ENCODE results near the gene FYB2.

FYB2 gene

GRCh38 chr1:56852476-56852875 lies 33.3 kb upstream of the FYB2 start:
- TF ChIP-seq CTCF (IDR thresholded peaks at IDR 0.05) = no peak
- Histone ChIP-seq H3K27ac (no peak overlapping the region), H3K36me3 (no peaks in the 10 kb centered on the region), H3K9me3 (no peaks in the 10 kb centered on the region), H3K4me3 (ENCODE audit: low read depth in 1 of 2, low read length in 1 of 2) (no peak overlapping the region), H3K27me3 (peaks cover 9% of the 10 kb centered on the region), H3K4me1 (ENCODE audit: control insufficient read depth in 1 of 2, insufficient read depth in 1 of 2, low read depth in 1 of 2, low read length in 1 of 2) (no peaks in the 10 kb centered on the region)

DNA sequence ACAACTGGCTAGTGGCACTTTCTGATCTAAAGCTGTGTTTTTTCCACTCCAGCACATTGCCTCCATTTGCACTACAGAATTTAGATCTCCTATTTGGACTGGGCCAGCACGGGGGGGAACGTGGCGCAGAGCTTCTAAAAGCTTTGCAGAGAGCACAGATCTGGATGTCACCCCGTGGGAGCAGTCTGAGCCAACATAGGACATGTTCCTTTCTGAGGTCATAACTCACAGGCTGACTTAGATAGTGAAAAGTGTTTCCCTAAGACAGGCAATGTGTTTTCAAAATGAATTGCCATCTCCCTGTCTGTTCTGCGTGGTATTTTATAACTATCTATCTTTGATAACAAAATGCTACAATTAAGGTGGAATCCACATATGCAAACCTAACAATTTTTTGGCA lies 31.7 kb upstream of the FYB2 start:
- no peaks in the 10 kb centered on the region for H3K4me1 ChIP-seq (ENCODE audit: control insufficient read depth in 1 of 2, insufficient read depth in 1 of 2, low read depth in 1 of 2, low read length in 1 of 2)
- no peak for TF ChIP-seq CTCF (IDR thresholded peaks at IDR 0.05)
- H3K27ac ChIP-seq = no peak overlapping the region

DNA sequence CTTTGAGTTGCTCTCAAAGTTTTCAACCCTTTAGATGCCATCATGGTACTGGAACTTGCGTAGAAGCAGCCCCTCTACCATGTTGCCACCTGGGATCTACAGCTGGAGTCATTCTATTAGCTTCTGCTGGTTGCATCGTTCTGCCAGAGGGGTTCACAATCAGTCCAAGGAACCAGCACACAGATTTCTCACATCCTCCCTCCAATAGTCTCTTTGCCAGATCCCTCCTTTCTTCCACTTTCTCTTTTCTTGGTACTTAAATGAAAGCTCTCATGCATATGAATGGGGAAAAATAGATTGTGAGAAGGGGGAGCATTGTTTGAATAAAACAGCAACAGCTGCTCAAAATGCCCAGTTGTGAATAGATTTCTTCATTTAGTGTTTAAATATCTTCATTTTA lies 31.2 kb upstream of the FYB2 start:
- Histone ChIP-seq H3K9me3 (no peaks in the 10 kb centered on the region), H3K4me3 (ENCODE audit: low read depth in 1 of 2, low read length in 1 of 2) (no peak overlapping the region), H3K27ac (no peak overlapping the region), H3K36me3 (no peaks in the 10 kb centered on the region), H3K27me3 (peaks cover 3% of the 10 kb centered on the region), H3K4me1 (ENCODE audit: control insufficient read depth in 1 of 2, insufficient read depth in 1 of 2, low read depth in 1 of 2, low read length in 1 of 2) (no peaks in the 10 kb centered on the region)
- TF ChIP-seq CTCF (IDR thresholded peaks at IDR 0.05) = no peak

More for the DNA sequence above, 31.7 kb upstream of the FYB2 start:
- peaks cover 4% of the 10 kb centered on the region for H3K27me3 ChIP-seq
- no peaks in the 10 kb centered on the region for H3K9me3 ChIP-seq
- H3K36me3 ChIP-seq = no peaks in the 10 kb centered on the region
- H3K4me3 ChIP-seq (ENCODE audit: low read depth in 1 of 2, low read length in 1 of 2) = no peak overlapping the region

DNA sequence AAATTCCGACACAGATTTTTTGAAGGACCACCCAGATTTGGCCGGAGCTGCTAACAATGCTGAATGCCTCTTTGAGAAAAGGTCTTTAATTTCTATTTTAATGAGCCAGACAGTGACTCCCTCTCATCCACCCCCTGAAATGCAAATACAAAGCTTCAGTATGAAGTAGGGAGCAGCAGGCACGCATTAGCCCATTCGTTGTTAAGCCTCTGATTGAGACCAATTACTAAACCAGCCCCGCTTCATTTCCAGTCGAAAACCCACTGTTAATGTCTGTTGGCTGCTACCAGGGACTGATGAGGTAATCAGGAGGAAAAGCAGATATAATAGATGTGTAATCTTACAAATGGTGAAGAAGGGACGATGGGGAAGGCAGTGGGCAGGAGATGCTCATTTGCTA lies 30.5 kb upstream of the FYB2 start:
- no peaks in the 10 kb centered on the region for H3K9me3 ChIP-seq
- TF ChIP-seq CTCF (IDR thresholded peaks at IDR 0.05) = no peak
- H3K4me1 ChIP-seq (ENCODE audit: control insufficient read depth in 1 of 2, insufficient read depth in 1 of 2, low read depth in 1 of 2, low read length in 1 of 2) = no peaks in the 10 kb centered on the region
- H3K4me3 ChIP-seq (ENCODE audit: low read depth in 1 of 2, low read length in 1 of 2) = no peak overlapping the region
- peaks cover under 1% of the 10 kb centered on the region for H3K27me3 ChIP-seq
- H3K27ac ChIP-seq = no peak overlapping the region
- H3K36me3 ChIP-seq = no peaks in the 10 kb centered on the region

GRCh38 chr1:56845343-56845742 lies 26.1 kb upstream of the FYB2 start:
- H3K36me3 ChIP-seq = no peaks in the 10 kb centered on the region
- no peak overlapping the region for H3K27ac ChIP-seq
- H3K4me1 ChIP-seq (ENCODE audit: control insufficient read depth in 1 of 2, insufficient read depth in 1 of 2, low read depth in 1 of 2, low read length in 1 of 2) = no peaks in the 10 kb centered on the region
- H3K4me3 ChIP-seq (ENCODE audit: low read depth in 1 of 2, low read length in 1 of 2) = no peak overlapping the region
- no peaks in the 10 kb centered on the region for H3K9me3 ChIP-seq
- no peaks in the 10 kb centered on the region for H3K27me3 ChIP-seq
- no peak for TF ChIP-seq CTCF (IDR thresholded peaks at IDR 0.05)

- no peaks in the 10 kb centered on the region for H3K9me3 ChIP-seq
- no peaks in the 10 kb centered on the region for H3K4me1 ChIP-seq (ENCODE audit: control insufficient read depth in 1 of 2, insufficient read depth in 1 of 2, low read depth in 1 of 2, low read length in 1 of 2)
- H3K27ac ChIP-seq = no peak overlapping the region
- no peak for TF ChIP-seq CTCF (IDR thresholded peaks at IDR 0.05)
- no peaks in the 10 kb centered on the region for H3K27me3 ChIP-seq
- H3K4me3 ChIP-seq (ENCODE audit: low read depth in 1 of 2, low read length in 1 of 2) = no peak overlapping the region
- H3K36me3 ChIP-seq = no peaks in the 10 kb centered on the region
Observed at GRCh38 chr1:56844545-56845136, 25.4 kb upstream of the FYB2 start.
